Fibroblast of lung (primary cell): ENCODE results near the gene CCDC30.

Experiments used
- EZH2 ChIP-seq: IDR thresholded peaks from 2 replicates; pipeline ENCODE4 v1.5.1; 2012; ENCODE audit warnings: low read length, control low read depth, mild to moderate bottlenecking; ENCODE audit errors: missing control alignments
- TF ChIP-seq, protein P1 (sequence below), 2 donors: IDR thresholded peaks in 1 of 2; conservative IDR thresholded peaks in 1 of 2; 1 replicate in 1 of 2; 2 replicates in 1 of 2; pipeline ENCODE4 v1.5.1; 2011 to 2012; ENCODE audit warnings: low read length in 2 of 2, control low read depth in 1 of 2, inconsistent platforms in 1 of 2, low read depth in 1 of 2, mild to moderate bottlenecking in 1 of 2

DNA sequence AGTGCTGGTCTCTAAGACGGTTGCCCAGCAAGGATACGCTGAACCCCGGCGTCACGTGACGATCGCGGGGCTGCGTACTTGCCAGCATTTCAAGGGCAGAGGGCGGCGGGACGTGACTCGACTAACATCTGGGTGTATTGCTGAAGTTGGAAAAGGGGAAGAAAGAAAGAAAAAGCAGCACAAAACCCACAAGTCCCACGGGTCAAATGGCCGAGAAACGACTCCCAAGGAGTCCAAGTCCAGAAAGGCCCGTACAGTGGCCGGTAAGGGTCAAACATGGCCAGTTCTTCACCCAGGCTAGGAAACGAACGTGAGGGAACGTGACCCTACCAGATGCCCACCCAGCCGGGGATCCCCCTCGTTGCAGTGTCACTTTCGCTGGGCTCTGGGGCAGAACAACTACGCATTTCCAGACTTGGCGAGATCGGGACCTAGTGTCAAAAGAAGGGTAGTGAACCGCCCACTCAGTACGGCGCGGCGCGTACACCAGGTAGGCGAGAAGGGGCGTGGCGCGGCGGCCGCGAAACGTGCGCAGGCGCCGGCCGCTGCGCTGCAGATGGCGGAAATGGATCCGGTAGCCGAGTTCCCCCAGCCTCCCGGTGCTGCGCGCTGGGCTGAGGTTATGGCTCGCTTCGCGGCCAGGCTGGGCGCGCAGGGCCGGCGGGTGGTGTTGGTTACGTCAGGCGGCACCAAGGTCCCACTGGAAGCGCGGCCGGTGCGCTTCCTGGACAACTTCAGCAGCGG is 6.9 kb upstream of the CCDC30 start, which contains the start of the genes PPCS and ZMYND12:
- no peak for TF ChIP-seq EZH2
- TF ChIP-seq, protein P1, sequence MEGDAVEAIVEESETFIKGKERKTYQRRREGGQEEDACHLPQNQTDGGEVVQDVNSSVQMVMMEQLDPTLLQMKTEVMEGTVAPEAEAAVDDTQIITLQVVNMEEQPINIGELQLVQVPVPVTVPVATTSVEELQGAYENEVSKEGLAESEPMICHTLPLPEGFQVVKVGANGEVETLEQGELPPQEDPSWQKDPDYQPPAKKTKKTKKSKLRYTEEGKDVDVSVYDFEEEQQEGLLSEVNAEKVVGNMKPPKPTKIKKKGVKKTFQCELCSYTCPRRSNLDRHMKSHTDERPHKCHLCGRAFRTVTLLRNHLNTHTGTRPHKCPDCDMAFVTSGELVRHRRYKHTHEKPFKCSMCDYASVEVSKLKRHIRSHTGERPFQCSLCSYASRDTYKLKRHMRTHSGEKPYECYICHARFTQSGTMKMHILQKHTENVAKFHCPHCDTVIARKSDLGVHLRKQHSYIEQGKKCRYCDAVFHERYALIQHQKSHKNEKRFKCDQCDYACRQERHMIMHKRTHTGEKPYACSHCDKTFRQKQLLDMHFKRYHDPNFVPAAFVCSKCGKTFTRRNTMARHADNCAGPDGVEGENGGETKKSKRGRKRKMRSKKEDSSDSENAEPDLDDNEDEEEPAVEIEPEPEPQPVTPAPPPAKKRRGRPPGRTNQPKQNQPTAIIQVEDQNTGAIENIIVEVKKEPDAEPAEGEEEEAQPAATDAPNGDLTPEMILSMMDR (conservative IDR thresholded peaks at IDR 0.05 in 1 of 2, IDR thresholded peaks at IDR 0.05 in 1 of 2; ENCODE audit: low read depth in 1 of 2, low read length in 2 of 2), result no peak
